Type B pancreatic cell (in vitro differentiated cells): Measurements from ENCODE around the gene AFF2. TPM values are rescaled to one million over a fixed set of nuclear protein-coding genes. Genes with fewer than 3 reads are reported as not detected.

Experiments used
- DNase-seq: peaks from one replicate; pipeline ENCODE4 v3.0.0; 2021; ENCODE audit warnings: mixed read lengths; ENCODE audit not compliant: unreplicated experiment; ENCODE audit errors: extremely low spot score
- H3K27ac Mint-ChIP-seq: 2 replicates; pipeline ENCODE4 v1.8.0; 2021; ENCODE audit warnings: mild to moderate bottlenecking, mixed read lengths
- H3K27me3 Mint-ChIP-seq: 2 replicates; pipeline ENCODE4 v1.8.0; 2021; ENCODE audit warnings: mixed read lengths
- H3K36me3 Mint-ChIP-seq: 2 replicates; pipeline ENCODE4 v1.8.0; 2021; ENCODE audit warnings: mixed read lengths
- H3K4me1 Mint-ChIP-seq: one replicate; pipeline ENCODE4 v1.8.0; 2021; ENCODE audit warnings: mixed read lengths; ENCODE audit not compliant: unreplicated experiment
- H3K4me3 Mint-ChIP-seq: 2 replicates; pipeline ENCODE4 v1.8.0; 2021; ENCODE audit warnings: mild to moderate bottlenecking, mixed read lengths
- H3K9me3 Mint-ChIP-seq: 2 replicates; pipeline ENCODE4 v1.8.0; 2021; ENCODE audit warnings: mixed read lengths
- CTCF ChIP-seq: fragments of 200-600 bp; sonication (generic); conservative IDR thresholded peaks from 2 replicates; pipeline ENCODE4 v1.5.0; 2021; ENCODE audit warnings: antibody characterized with exemption, mild to moderate bottlenecking
- total RNA-seq: library from RNA; stranded (reverse); gene quantifications from 2 replicates; pipeline ENCODE4 v1.2.1, GENCODE V29; 2021; ENCODE audit warnings: low replicate concordance

The AFF2 gene
- total RNA-seq, 1 donor from 2014 or later: 21.3 TPM

DNA sequence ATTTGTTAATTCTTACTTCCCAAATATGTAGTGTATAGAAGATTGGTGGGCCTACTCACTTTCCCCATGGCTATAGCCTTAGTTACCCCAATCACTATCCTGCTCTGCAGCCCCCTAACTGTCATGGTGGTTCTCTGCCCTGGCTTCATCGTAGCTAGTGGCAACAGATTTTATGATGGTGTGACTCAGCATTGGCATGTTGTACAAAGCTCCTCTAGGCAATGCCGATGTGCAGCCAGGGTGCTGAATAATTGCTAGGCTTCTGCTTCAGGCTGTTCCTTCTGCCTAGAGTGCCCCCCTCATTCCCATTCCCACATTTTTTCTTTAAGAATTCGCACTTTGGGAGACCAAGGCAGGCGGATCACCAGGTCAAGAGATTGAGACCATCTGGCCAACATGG, 35.2 kb downstream of the AFF2 start:
- no peak for DNase-seq
- Mint-ChIP-seq H3K27ac (no peak overlapping the region), H3K36me3 (no peaks in the 10 kb centered on the region), H3K9me3 (no peaks in the 10 kb centered on the region), H3K4me3 (no peak overlapping the region), H3K4me1 (no peaks in the 10 kb centered on the region), H3K27me3 (no peaks in the 10 kb centered on the region)
- no peak for TF ChIP-seq CTCF

GRCh38 chrX:148536961-148537360, 36.5 kb downstream of the AFF2 start:
- no peak overlapping the region for H3K27ac Mint-ChIP-seq
- no peak for DNase-seq
- no peak overlapping the region for H3K4me3 Mint-ChIP-seq
- no peak for TF ChIP-seq CTCF
- no peaks in the 10 kb centered on the region for H3K36me3 Mint-ChIP-seq
- no peaks in the 10 kb centered on the region for H3K27me3 Mint-ChIP-seq
- H3K4me1 Mint-ChIP-seq: no peaks in the 10 kb centered on the region
- H3K9me3 Mint-ChIP-seq: no peaks in the 10 kb centered on the region

GRCh38 chrX:148537556-148538182, 37.3 kb downstream of the AFF2 start:
- Mint-ChIP-seq H3K4me1 (no peaks in the 10 kb centered on the region), H3K36me3 (no peaks in the 10 kb centered on the region)

GRCh38 chrX:148538582-148538981, 38.2 kb downstream of the AFF2 start:
- Mint-ChIP-seq H3K27me3 (no peaks in the 10 kb centered on the region), H3K4me3 (no peak overlapping the region), H3K4me1 (no peaks in the 10 kb centered on the region), H3K36me3 (no peaks in the 10 kb centered on the region), H3K27ac (no peak overlapping the region), H3K9me3 (no peaks in the 10 kb centered on the region)
- no peak for DNase-seq
- TF ChIP-seq CTCF: no peak

More at GRCh38 chrX:148537556-148538182, 37.3 kb downstream of the AFF2 start:
- Mint-ChIP-seq H3K4me3 (no peak overlapping the region), H3K27me3 (no peaks in the 10 kb centered on the region), H3K27ac (no peak overlapping the region), H3K9me3 (no peaks in the 10 kb centered on the region)
- no peak for TF ChIP-seq CTCF
- no peak for DNase-seq

DNA sequence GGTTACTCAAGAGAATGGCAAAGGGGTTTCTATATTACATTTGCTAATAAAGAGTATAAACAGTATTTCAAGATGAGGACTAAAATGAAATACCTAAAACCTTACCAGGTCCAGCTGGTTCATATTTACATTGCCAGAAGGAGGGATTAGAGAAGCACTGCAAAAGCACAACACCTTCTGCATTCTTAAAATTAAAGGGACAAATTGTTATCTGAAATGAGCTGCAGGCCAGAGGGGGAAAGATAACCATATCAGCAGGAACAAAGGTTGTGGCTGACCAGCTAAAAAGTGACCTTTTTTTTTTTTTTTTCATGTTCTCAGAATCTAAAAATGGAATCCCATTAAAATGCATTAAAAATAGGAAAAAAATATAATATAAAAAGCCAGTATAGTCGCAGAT, 39.7 kb downstream of the AFF2 start:
- H3K9me3 Mint-ChIP-seq: no peaks in the 10 kb centered on the region
- H3K36me3 Mint-ChIP-seq: no peaks in the 10 kb centered on the region
- H3K4me3 Mint-ChIP-seq: no peak overlapping the region
- TF ChIP-seq CTCF: no peak
- H3K27ac Mint-ChIP-seq: no peak overlapping the region
- H3K27me3 Mint-ChIP-seq: no peaks in the 10 kb centered on the region
- no peaks in the 10 kb centered on the region for H3K4me1 Mint-ChIP-seq
- DNase-seq: no peak
